Measurements from ENCODE around the gene RFX3. TPM values are rescaled to one million over a fixed set of nuclear protein-coding genes. Genes with fewer than 3 reads are reported as not detected.

RFX3 gene
- total and polyA plus RNA-seq, 2 of the 13 experiments (the other 11 are each of a cell fraction or from before 2014, with no cell fraction given), result 2.7 to 5.3 TPM

GRCh38 chr9:3181049-3181953 is 344.5 kb downstream of the RFX3 start (continued):
- TF ChIP-seq ZNF512 (CRISPR knock-in tag; IDR thresholded peaks at IDR 0.05), result no peak
- no peak for TF ChIP-seq ZNF510 (CRISPR knock-in tag; IDR thresholded peaks at IDR 0.05; ENCODE audit: low read depth)
- no peak for TF ChIP-seq ZNF576 (CRISPR knock-in tag; IDR thresholded peaks at IDR 0.05)
- TF ChIP-seq KIAA2018 (CRISPR knock-in tag; IDR thresholded peaks at IDR 0.05; ENCODE audit: borderline replicate concordance), result no peak
- TF ChIP-seq NFKB2 (CRISPR knock-in tag; IDR thresholded peaks at IDR 0.05; ENCODE audit: borderline replicate concordance), result peak; percentile 90
- TF ChIP-seq SALL1 (CRISPR knock-in tag; IDR thresholded peaks at IDR 0.05), result peak; percentile 83
- TF ChIP-seq NCOA5 (CRISPR knock-in tag; IDR thresholded peaks at IDR 0.05), result no peak
- peak; percentile 73 for TF ChIP-seq ZNF501 (CRISPR knock-in tag; IDR thresholded peaks at IDR 0.05)
- no peak for TF ChIP-seq GATAD1 (CRISPR knock-in tag; IDR thresholded peaks at IDR 0.05)
- TF ChIP-seq THAP8 (CRISPR knock-in tag; IDR thresholded peaks at IDR 0.05; ENCODE audit: borderline replicate concordance), result 0 out of 2 replicates have a peak, but pooled peaks have one; percentile 51
- no peak for TF ChIP-seq ZSCAN5A (CRISPR knock-in tag; IDR thresholded peaks at IDR 0.05; ENCODE audit: borderline replicate concordance)
- TF ChIP-seq U2AF2 (IDR thresholded peaks at IDR 0.05; ENCODE audit: low read depth, low read length), result no peak
- TF ChIP-seq NFATC3 (CRISPR knock-in tag; IDR thresholded peaks at IDR 0.05), result no peak
- TF ChIP-seq CENPBD1 (CRISPR knock-in tag; IDR thresholded peaks at IDR 0.05; ENCODE audit: borderline replicate concordance, low read depth), result no peak
- no peak for TF ChIP-seq ELF3 (CRISPR knock-in tag; IDR thresholded peaks at IDR 0.05)

Data from HepG2 (cell line).